Suprapubic skin (tissue), 3 donors: ENCODE results near the gene ZNF638.

ENCODE experiments used
- CTCF ChIP-seq, 2 donors: fragments of 200-600 bp in 1 of 2; fragments of 450-650 bp in 1 of 2; sonication (generic) in 1 of 2; IDR thresholded peaks; one replicate each; pipeline ENCODE4 v1.5.1; 2016 to 2019; ENCODE audit warnings: antibody characterized with exemption in 2 of 2, mild to moderate bottlenecking in 1 of 2, moderate library complexity in 1 of 2
- POLR2AphosphoS5 ChIP-seq, 3 donors: sonication (generic); formaldehyde crosslinking; IDR thresholded peaks; one replicate each; pipeline ENCODE4 v1.6.1; 2017; ENCODE audit warnings: antibody characterized with exemption in 3 of 3

- TF ChIP-seq CTCF (IDR thresholded peaks at IDR 0.05) (no peak), POLR2AphosphoS5 (IDR thresholded peaks at IDR 0.05) (no peak)
These were observed 125.0 kb downstream of the ZNF638 start for GRCh38 chr2:71456617-71457016.
